Measurements from ENCODE around the gene TRIM58. TPM values are rescaled to one million over a fixed set of nuclear protein-coding genes. Genes with fewer than 3 reads are reported as not detected.

The TRIM58 gene
- total RNA-seq, 1 experiment from 2014 or later, result 1.7 TPM

GRCh38 chr1:247919952-247920351 is 63.0 kb downstream of the TRIM58 start, which contains the start of gene OR2T8:
OR2T8 (plus strand) TSS chr1:247920252; CDS start chr1:247921018, 766 bp downstream.
- H3K9me3 Mint-ChIP-seq, result peaks cover 52 to 54% of the 10 kb centered on the region in 2 experiments
- no peaks in the 10 kb centered on the region for H3K27me3 Mint-ChIP-seq (ENCODE audit: low read depth)
- Histone ChIP-seq H2AFZ (ENCODE audit: low read length) (no peak within 1 kb of the TSS), H3K9ac (ENCODE audit: extremely low read depth, insufficient read length, low read length) (no peak within 1 kb of the TSS), H3K9me3 (ENCODE audit: control insufficient read depth, low read depth, low read length) (peaks cover 18% of the 10 kb centered on the region), H3K4me1 (ENCODE audit: insufficient read depth, low read length) (no peaks in the 10 kb centered on the region), H3K23me2 (ENCODE audit: insufficient read length, low read depth, low read length, poor library complexity, severe bottlenecking) (no peaks in the 10 kb centered on the region), H3T11ph (ENCODE audit: low read length) (no peak within 1 kb of the TSS), H4K8ac (replicated peaks; ENCODE audit: insufficient read length, low read depth, low read length) (no peak within 1 kb of the TSS), H2BK12ac (ENCODE audit: insufficient read length, low read depth, low read length) (no peak within 1 kb of the TSS), H4K91ac (ENCODE audit: insufficient read length, low read depth, low read length) (no peak within 1 kb of the TSS), H2BK120ac (ENCODE audit: low read depth, low read length, poor library complexity, severe bottlenecking) (no peak within 1 kb of the TSS), H2AK5ac (ENCODE audit: insufficient read length, low read length) (no peak within 1 kb of the TSS), H3K4ac (ENCODE audit: low read depth, low read length) (no peak within 1 kb of the TSS), H4K5ac (ENCODE audit: insufficient read length, low read depth, low read length) (no peak within 1 kb of the TSS), H3K27me3 (ENCODE audit: insufficient read depth, low read length) (no peaks in the 10 kb centered on the region), H2BK5ac (ENCODE audit: insufficient read length, low read length) (no peak within 1 kb of the TSS), H3K18ac (ENCODE audit: insufficient read length, low read depth, low read length) (no peak within 1 kb of the TSS), H2BK20ac (ENCODE audit: low read depth, low read length, poor library complexity, severe bottlenecking) (no peak within 1 kb of the TSS), H3K79me2 (ENCODE audit: insufficient read depth, low read length) (no peaks in the 10 kb centered on the region), H3K27ac (ENCODE audit: insufficient read length, low read depth, low read length) (no peak within 1 kb of the TSS), H2BK15ac (ENCODE audit: low read depth, low read length) (no peak within 1 kb of the TSS), H3K56ac (ENCODE audit: insufficient read length, low read depth, low read length) (no peak within 1 kb of the TSS), H3K4me2 (ENCODE audit: insufficient read depth, insufficient read length, low read length) (no peak within 1 kb of the TSS), H3K14ac (ENCODE audit: insufficient read depth, low read length) (no peak within 1 kb of the TSS), H4K20me1 (ENCODE audit: control insufficient read depth, insufficient read depth, insufficient read length) (no peaks in the 10 kb centered on the region), H3K23ac (ENCODE audit: insufficient read length, low read depth, low read length) (no peak within 1 kb of the TSS), H3K79me1 (ENCODE audit: insufficient read depth, low read depth, low read length, poor library complexity, severe bottlenecking) (no peaks in the 10 kb centered on the region)
- H3K4me3 Mint-ChIP-seq, result no peak within 1 kb of the TSS
- TF ChIP-seq CTCF (conservative IDR thresholded peaks at IDR 0.05), result no peak
- no peak for DNase-seq
- WGBS (ENCODE audit: extremely low coverage, insufficient read length, low lambda C conversion rate), result no CpG with 5 or more reads among the region's 2 CpGs
- H3K4me1 Mint-ChIP-seq, result no peaks in the 10 kb centered on the region
- H3K27ac Mint-ChIP-seq, result no peak within 1 kb of the TSS
- H3K36me3 Mint-ChIP-seq (ENCODE audit: insufficient read depth in 1 of 3, low read depth in 3 of 3), result no peaks in the 10 kb centered on the region; a peak in 1 of 7 replicates

All from H9 (cell line).